Activated CD8-positive, alpha-beta memory T cell treated with anti-CD3 and anti-CD28 coated beads for 48 hours (primary cell): ENCODE data around the gene DNMBP.

Source experiments
- DNase-seq, 3 experiments: peaks; one replicate each; pipeline ENCODE4 v3.0.0-alpha.2; 2020; ENCODE audit warnings: low read depth in 2 of 3, low spot score in 2 of 3

DNMBP gene

GRCh38 chr10:100009793-100010676 lies at the start of gene DNMBP:
DNMBP (minus strand) TSS chr10:100009947; CDS start chr10:99972124, 37,823 bp downstream.
- peak; percentile 49 to 75 (median 58) for DNase-seq

- DNase-seq, result no peak
Observed at GRCh38 chr10:100057948-100058347, 48.2 kb upstream of the DNMBP start.

GRCh38 chr10:100053686-100054460 lies 44.1 kb upstream of the DNMBP start:
- DNase-seq, result no peak

GRCh38 chr10:100046021-100046486 lies 36.3 kb upstream of the DNMBP start:
- peak; percentile 46 to 92 (median 83) for DNase-seq

GRCh38 chr10:100045592-100045991 lies 35.8 kb upstream of the DNMBP start:
- DNase-seq, result no peak

- DNase-seq, result no peak
Observed at GRCh38 chr10:100043796-100044195, 34.0 kb upstream of the DNMBP start.

GRCh38 chr10:100043344-100043743 lies 33.6 kb upstream of the DNMBP start:
- no peak for DNase-seq

- DNase-seq, result no peak
Observed at GRCh38 chr10:100041306-100042002, 31.7 kb upstream of the DNMBP start.

GRCh38 chr10:100038561-100039071 lies 28.9 kb upstream of the DNMBP start:
- no peak for DNase-seq

GRCh38 chr10:100037758-100038315 lies 28.1 kb upstream of the DNMBP start:
- no peak for DNase-seq

GRCh38 chr10:100036850-100037249 lies 27.1 kb upstream of the DNMBP start:
- DNase-seq, result no peak

- no peak for DNase-seq
Observed at GRCh38 chr10:100033766-100034418, 24.1 kb upstream of the DNMBP start.

- no peak for DNase-seq
Observed at GRCh38 chr10:100027416-100027815, 17.7 kb upstream of the DNMBP start.

- DNase-seq, result no peak
Observed at GRCh38 chr10:100025576-100025975, 15.8 kb upstream of the DNMBP start.

GRCh38 chr10:100024748-100025147 lies 15.0 kb upstream of the DNMBP start:
- DNase-seq, result no peak

- no peak for DNase-seq
Observed at GRCh38 chr10:100022403-100022802, 12.7 kb upstream of the DNMBP start.

GRCh38 chr10:100021322-100021721 lies 11.6 kb upstream of the DNMBP start:
- DNase-seq, result no peak

GRCh38 chr10:100020886-100021253 lies 11.1 kb upstream of the DNMBP start:
- DNase-seq, result no peak

- no peak for DNase-seq
Observed at GRCh38 chr10:100020142-100020885, 10.6 kb upstream of the DNMBP start.

- no peak for DNase-seq
Observed at GRCh38 chr10:100019787-100020141, 10.0 kb upstream of the DNMBP start.
